ENCODE data around the gene ZNF341.

DNA sequence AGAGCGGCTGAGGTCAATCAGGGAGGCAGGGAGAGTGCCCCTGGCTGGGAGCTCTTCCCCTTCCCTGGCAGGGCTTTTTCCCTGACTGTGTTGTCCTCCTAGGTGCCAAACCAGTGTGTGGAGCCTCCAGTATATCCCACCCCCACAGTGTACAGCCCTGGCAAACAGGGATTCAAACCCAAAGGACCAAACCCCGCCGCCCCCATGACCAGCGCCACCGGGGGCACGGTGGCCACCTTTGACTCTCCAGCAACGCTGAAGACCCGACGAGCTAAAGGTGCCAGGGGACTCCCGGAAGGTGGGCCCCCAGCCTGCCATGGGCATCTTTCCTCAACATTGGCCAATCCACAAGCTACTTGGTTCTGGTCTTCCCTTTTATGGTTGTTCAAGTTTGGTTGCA, 25.2 kb downstream of the ZNF341 start:
- TF ChIP-seq, protein P1, sequence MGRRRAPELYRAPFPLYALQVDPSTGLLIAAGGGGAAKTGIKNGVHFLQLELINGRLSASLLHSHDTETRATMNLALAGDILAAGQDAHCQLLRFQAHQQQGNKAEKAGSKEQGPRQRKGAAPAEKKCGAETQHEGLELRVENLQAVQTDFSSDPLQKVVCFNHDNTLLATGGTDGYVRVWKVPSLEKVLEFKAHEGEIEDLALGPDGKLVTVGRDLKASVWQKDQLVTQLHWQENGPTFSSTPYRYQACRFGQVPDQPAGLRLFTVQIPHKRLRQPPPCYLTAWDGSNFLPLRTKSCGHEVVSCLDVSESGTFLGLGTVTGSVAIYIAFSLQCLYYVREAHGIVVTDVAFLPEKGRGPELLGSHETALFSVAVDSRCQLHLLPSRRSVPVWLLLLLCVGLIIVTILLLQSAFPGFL (CRISPR knock-in tag; IDR thresholded peaks at IDR 0.05), result no peak
- TF ChIP-seq CCAR2 (IDR thresholded peaks at IDR 0.05; ENCODE audit: low read depth, low read length) (no peak), ZKSCAN3 (CRISPR knock-in tag; IDR thresholded peaks at IDR 0.05) (no peak), SRF (CRISPR knock-in tag; IDR thresholded peaks at IDR 0.05) (no peak), POLR2A (conservative IDR thresholded peaks at IDR 0.05) (no peak), CEBPB (tag; IDR thresholded peaks at IDR 0.05) (no peak), ZBTB7A (IDR thresholded peaks at IDR 0.05; ENCODE audit: borderline replicate concordance, control insufficient read depth, low read depth, low read length) (no peak)
- TF ChIP-seq, protein P2, sequence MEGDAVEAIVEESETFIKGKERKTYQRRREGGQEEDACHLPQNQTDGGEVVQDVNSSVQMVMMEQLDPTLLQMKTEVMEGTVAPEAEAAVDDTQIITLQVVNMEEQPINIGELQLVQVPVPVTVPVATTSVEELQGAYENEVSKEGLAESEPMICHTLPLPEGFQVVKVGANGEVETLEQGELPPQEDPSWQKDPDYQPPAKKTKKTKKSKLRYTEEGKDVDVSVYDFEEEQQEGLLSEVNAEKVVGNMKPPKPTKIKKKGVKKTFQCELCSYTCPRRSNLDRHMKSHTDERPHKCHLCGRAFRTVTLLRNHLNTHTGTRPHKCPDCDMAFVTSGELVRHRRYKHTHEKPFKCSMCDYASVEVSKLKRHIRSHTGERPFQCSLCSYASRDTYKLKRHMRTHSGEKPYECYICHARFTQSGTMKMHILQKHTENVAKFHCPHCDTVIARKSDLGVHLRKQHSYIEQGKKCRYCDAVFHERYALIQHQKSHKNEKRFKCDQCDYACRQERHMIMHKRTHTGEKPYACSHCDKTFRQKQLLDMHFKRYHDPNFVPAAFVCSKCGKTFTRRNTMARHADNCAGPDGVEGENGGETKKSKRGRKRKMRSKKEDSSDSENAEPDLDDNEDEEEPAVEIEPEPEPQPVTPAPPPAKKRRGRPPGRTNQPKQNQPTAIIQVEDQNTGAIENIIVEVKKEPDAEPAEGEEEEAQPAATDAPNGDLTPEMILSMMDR (IDR thresholded peaks at IDR 0.05 in 2 of 3, conservative IDR thresholded peaks at IDR 0.05 in 1 of 3; ENCODE audit: insufficient read depth in 2 of 3, low read depth in 1 of 3, low read length in 3 of 3), result no peak

Data from K562 (cell line).